Keratinocyte (primary cell): ENCODE data around the gene PTGES2. TPM values are rescaled to one million over a fixed set of nuclear protein-coding genes. Genes with fewer than 3 reads are reported as not detected.

Source experiments
- DNase-seq: peaks from one replicate; pipeline ENCODE4 v3.0.0-alpha.2; 2011; ENCODE audit warnings: low read depth, missing footprints, low spot score
- FAIRE-seq: peaks from 2 replicates; lab custom pipeline; 2011; peaks lifted over from hg19 to GRCh38; lab: Jason Lieb, UNC
- H2AFZ ChIP-seq: 2 replicates; pipeline ENCODE4 v1.6.0; 2012; ENCODE audit warnings: low read length, control low read depth, inconsistent platforms; ENCODE audit not compliant: control insufficient read depth
- H3K27ac ChIP-seq: 2 replicates; pipeline ENCODE4 v1.5.1; 2011; ENCODE audit warnings: low read length; ENCODE audit not compliant: control insufficient read depth, insufficient read depth
- H3K27me3 ChIP-seq: 3 replicates; pipeline ENCODE4 v1.6.0; 2011; ENCODE audit warnings: low read length; ENCODE audit not compliant: control insufficient read depth, insufficient read depth; ENCODE audit errors: extremely low read depth
- H3K36me3 ChIP-seq, 2 experiments: 2 replicates in 1 of 2; 3 replicates in 1 of 2; pipeline ENCODE4 v1.5.1; 2011; ENCODE audit warnings: low read length in 2 of 2, mild to moderate bottlenecking in 1 of 2; ENCODE audit not compliant: control insufficient read depth in 2 of 2, insufficient read depth in 2 of 2; ENCODE audit errors: extremely low read depth in 1 of 2
- H3K4me1 ChIP-seq: 3 replicates; pipeline ENCODE4 v1.5.1; 2011; ENCODE audit warnings: low read length; ENCODE audit not compliant: control insufficient read depth, insufficient read depth; ENCODE audit errors: extremely low read depth
- H3K4me2 ChIP-seq: 3 replicates; pipeline ENCODE4 v1.6.0; 2011; ENCODE audit warnings: low read depth, low read length; ENCODE audit not compliant: control insufficient read depth, insufficient read depth; ENCODE audit errors: extremely low read depth
- H3K4me3 ChIP-seq, 3 experiments: fragments of 200-600 bp in 1 of 3; sonication (generic) in 1 of 3; 2 replicates in 2 of 3; 3 replicates in 1 of 3; pipeline ENCODE4 v1.5.1; 2011 to 2016; ENCODE audit warnings: low read length in 3 of 3, mild to moderate bottlenecking in 3 of 3, control low read depth in 2 of 3, inconsistent platforms in 1 of 3, low read depth in 1 of 3, mixed read lengths in 1 of 3, mixed run types in 1 of 3, moderate library complexity in 1 of 3; ENCODE audit not compliant: control insufficient read depth in 2 of 3, insufficient read depth in 2 of 3; ENCODE audit errors: extremely low read depth in 1 of 3
- H3K79me2 ChIP-seq: 2 replicates; pipeline ENCODE4 v1.6.0; 2012; ENCODE audit warnings: low read length; ENCODE audit not compliant: control insufficient read depth, insufficient read depth
- H3K9ac ChIP-seq: 3 replicates; pipeline ENCODE4 v1.6.0; 2011; ENCODE audit warnings: low read length; ENCODE audit not compliant: control insufficient read depth, insufficient read depth; ENCODE audit errors: extremely low read depth
- H3K9me1 ChIP-seq: 3 replicates; pipeline ENCODE4 v1.6.0; 2011; ENCODE audit warnings: low read length; ENCODE audit not compliant: control insufficient read depth, insufficient read depth; ENCODE audit errors: extremely low read depth
- H3K9me3 ChIP-seq: 2 replicates; pipeline ENCODE4 v1.5.1; 2012; ENCODE audit warnings: low read depth, low read length; ENCODE audit not compliant: control insufficient read depth
- H4K20me1 ChIP-seq: 3 replicates; pipeline ENCODE4 v1.6.0; 2011; ENCODE audit warnings: low read length; ENCODE audit not compliant: control insufficient read depth, insufficient read depth; ENCODE audit errors: extremely low read depth
- EZH2 ChIP-seq: IDR thresholded peaks from one replicate; pipeline ENCODE4 v1.6.1; 2012; ENCODE audit warnings: inconsistent platforms, mild to moderate bottlenecking, low read length, moderate library complexity
- dilution Hi-C: fragments of 300-500 bp; cut with MboI; formaldehyde crosslinking; loops from one replicate; pipeline ENCODE4 v1.7.0; 2020; ENCODE audit warnings: low sequenced_read_pairs; ENCODE audit not compliant: extremely low pct_ligation_motif_present
- polyA plus RNA-seq, 5 experiments: library from polyadenylated mRNA; depleted of rRNA in 3 of 5; stranded (reverse) in 3 of 5; stranded (forward) in 1 of 5; unstranded in 1 of 5; fragments of >200 nt; gene quantifications; 1 replicate in 1 of 5; 2 replicates in 3 of 5; 3 replicates in 1 of 5; pipeline versions ENCODE4 v1.2.1 to v1.2.3, GENCODE V29; 2011 to 2012; ENCODE audit warnings: missing spikeins in 2 of 5, low read depth in 1 of 5, low replicate concordance in 1 of 5
- TF ChIP-seq, protein P1 (sequence below), 3 experiments: IDR thresholded peaks in 1 of 3; conservative IDR thresholded peaks in 1 of 3; optimal IDR thresholded peaks in 1 of 3; 2 replicates in 2 of 3; 3 replicates in 1 of 3; pipeline versions ENCODE3 to v1.5.1; 2011; ENCODE audit warnings: low read length in 3 of 3, mild to moderate bottlenecking in 3 of 3, moderate library complexity in 2 of 3, control low read depth in 1 of 3, inconsistent platforms in 1 of 3; ENCODE audit not compliant: insufficient read depth in 2 of 3; ENCODE audit errors: extremely low read depth in 1 of 3

The PTGES2 gene
- polyA plus RNA-seq, 1 donor (not counting 4 experiments of a cell fraction or from before 2014, with no cell fraction given), result 68.7 TPM

DNA sequence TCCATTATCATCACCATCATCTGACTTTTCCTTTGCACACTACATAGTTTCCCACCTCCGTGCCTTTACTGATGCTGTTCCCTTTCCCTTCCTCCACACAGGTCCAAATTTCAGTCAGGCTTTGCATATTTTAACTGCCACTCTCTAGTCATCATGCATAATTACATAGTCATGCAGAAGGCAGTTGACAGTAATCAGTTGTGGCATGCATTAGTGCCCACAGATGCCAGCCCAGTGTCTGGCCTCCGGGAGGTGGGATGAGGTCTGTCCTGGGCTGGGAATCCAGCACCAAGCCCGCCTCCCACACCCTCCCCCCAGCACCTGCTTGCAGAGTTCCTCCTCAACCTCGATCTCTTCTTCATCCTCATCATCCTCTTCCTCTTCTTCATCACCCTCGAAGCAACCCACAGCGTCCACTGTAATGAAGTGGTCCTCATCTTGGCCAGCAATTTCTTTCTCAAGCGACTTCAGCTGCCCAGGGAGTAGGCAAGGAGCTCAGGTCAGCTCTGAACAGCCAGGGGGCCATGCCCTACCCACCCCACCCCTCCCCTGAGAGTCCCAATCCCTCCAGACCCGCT is 41.3 kb upstream of the PTGES2 start:
- dilution Hi-C loops, result no loop called here
- TF ChIP-seq, protein P1, sequence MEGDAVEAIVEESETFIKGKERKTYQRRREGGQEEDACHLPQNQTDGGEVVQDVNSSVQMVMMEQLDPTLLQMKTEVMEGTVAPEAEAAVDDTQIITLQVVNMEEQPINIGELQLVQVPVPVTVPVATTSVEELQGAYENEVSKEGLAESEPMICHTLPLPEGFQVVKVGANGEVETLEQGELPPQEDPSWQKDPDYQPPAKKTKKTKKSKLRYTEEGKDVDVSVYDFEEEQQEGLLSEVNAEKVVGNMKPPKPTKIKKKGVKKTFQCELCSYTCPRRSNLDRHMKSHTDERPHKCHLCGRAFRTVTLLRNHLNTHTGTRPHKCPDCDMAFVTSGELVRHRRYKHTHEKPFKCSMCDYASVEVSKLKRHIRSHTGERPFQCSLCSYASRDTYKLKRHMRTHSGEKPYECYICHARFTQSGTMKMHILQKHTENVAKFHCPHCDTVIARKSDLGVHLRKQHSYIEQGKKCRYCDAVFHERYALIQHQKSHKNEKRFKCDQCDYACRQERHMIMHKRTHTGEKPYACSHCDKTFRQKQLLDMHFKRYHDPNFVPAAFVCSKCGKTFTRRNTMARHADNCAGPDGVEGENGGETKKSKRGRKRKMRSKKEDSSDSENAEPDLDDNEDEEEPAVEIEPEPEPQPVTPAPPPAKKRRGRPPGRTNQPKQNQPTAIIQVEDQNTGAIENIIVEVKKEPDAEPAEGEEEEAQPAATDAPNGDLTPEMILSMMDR (optimal IDR thresholded peaks at IDR 0.05 in 1 of 3, IDR thresholded peaks at IDR 0.05 in 1 of 3, conservative IDR thresholded peaks at IDR 0.05 in 1 of 3; ENCODE audit: extremely low read depth in 1 of 3, insufficient read depth in 2 of 3, low read length in 3 of 3), result no peak
- no peak for TF ChIP-seq EZH2
- Histone ChIP-seq H3K4me1 (peaks cover 8% of the 10 kb centered on the region), H3K4me3 (no peak overlapping the region), H3K36me3 (peaks cover 33 to 37% of the 10 kb centered on the region in 2 experiments), H3K27ac (no peak overlapping the region), H2AFZ (no peak overlapping the region), H4K20me1 (no peaks in the 10 kb centered on the region), H3K9me1 (no peaks in the 10 kb centered on the region), H3K4me2 (no peak overlapping the region), H3K9me3 (no peaks in the 10 kb centered on the region), H3K27me3 (no peaks in the 10 kb centered on the region), H3K79me2 (no peaks in the 10 kb centered on the region), H3K9ac (no peak overlapping the region)
- DNase-seq (no peak), FAIRE-seq (no peak)

DNA sequence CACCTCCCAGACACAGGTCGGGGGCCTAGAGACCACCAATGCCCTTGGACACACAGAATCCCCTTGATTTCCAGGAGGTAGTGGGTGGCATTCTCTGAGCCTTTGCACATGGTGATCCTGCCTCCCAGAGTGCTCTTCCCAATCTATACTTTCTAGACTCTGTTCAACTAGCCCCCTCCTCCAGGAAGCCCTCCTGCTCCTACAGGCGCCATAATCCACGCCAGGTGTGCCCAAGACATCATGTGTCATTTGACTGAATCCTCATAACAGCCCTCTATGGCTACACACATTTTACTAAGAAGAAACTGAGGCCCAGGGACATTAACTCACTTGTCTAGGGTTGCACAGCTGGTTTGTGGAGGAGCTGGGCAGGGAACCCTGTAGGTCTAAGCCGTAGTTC is 39.7 kb upstream of the PTGES2 start:
- no peaks in the 10 kb centered on the region for H3K79me2 ChIP-seq
- H3K9me3 ChIP-seq, result no peaks in the 10 kb centered on the region
- peaks cover 8% of the 10 kb centered on the region for H3K4me1 ChIP-seq
- no peaks in the 10 kb centered on the region for H3K27me3 ChIP-seq
- no peaks in the 10 kb centered on the region for H3K9me1 ChIP-seq
- no peak overlapping the region for H3K9ac ChIP-seq
- no peak overlapping the region for H2AFZ ChIP-seq
- dilution Hi-C loops, result no loop called here
- DNase-seq, result no peak
- H3K36me3 ChIP-seq, result peaks cover 43 to 45% of the 10 kb centered on the region in 2 experiments
- H3K4me2 ChIP-seq, result no peak overlapping the region
- FAIRE-seq, result no peak
- no peak overlapping the region for H3K4me3 ChIP-seq
- no peak for TF ChIP-seq EZH2
- TF ChIP-seq, protein P1 (optimal IDR thresholded peaks at IDR 0.05 in 1 of 3, IDR thresholded peaks at IDR 0.05 in 1 of 3, conservative IDR thresholded peaks at IDR 0.05 in 1 of 3; ENCODE audit: extremely low read depth in 1 of 3, insufficient read depth in 2 of 3, low read length in 3 of 3), result no peak
- no peaks in the 10 kb centered on the region for H4K20me1 ChIP-seq
- no peak overlapping the region for H3K27ac ChIP-seq
